Fibroblast of skin of right quadriceps (primary cell): ENCODE measurements around the gene IQCE.

Source experiments
- DNase-seq: peaks from one replicate; pipeline ENCODE4 v3.0.0-alpha.2; 2013

IQCE gene

DNA sequence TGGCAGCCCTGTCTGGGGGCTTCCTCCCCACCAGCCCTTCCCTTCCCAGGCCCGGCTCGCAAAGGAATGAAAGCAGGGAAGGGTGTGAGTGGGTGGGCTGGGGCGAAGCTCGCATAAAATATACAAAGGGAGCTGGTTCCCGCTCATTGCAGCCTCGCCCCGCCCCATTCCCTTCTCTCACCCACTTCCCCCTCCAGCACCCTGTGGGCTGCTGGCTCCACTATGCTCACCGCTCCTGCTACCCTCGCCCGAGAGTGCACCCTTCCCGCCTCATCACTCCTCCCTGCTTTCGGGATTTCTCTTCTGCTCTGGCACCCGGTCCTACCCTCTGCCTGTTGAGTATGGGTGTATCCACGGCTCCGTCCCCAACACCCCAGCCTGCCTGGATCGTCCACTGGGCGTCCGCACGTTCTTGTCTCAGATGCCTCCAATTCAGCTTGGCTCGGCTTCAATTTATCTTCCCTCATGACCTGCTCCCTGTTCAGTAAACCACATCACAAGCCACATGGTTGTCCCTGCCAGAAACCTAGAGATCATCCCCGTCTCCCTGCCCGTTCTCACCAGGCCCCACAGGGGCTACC is 58.6 kb downstream of the IQCE start:
- no peak for DNase-seq

DNA sequence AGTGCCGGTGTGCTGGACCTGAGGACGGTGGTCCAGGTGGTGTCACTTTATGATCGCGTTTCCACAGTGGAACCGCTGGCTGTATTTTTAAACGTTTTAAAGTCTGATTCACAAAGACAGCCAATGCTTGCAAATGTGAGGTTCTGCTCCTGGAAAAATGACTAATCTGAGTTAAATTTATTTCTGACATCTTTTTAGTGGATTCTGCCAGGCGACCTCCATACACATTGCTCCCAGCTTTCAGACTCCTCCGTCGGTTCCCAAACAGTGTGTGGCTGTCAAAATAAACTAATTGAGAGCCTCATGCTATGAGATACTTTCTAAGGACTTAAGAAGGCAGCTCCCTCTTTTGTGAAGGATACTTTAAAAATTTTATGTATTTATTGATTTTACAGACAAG is 60.3 kb downstream of the IQCE start:
- DNase-seq: peak; percentile 68

DNA sequence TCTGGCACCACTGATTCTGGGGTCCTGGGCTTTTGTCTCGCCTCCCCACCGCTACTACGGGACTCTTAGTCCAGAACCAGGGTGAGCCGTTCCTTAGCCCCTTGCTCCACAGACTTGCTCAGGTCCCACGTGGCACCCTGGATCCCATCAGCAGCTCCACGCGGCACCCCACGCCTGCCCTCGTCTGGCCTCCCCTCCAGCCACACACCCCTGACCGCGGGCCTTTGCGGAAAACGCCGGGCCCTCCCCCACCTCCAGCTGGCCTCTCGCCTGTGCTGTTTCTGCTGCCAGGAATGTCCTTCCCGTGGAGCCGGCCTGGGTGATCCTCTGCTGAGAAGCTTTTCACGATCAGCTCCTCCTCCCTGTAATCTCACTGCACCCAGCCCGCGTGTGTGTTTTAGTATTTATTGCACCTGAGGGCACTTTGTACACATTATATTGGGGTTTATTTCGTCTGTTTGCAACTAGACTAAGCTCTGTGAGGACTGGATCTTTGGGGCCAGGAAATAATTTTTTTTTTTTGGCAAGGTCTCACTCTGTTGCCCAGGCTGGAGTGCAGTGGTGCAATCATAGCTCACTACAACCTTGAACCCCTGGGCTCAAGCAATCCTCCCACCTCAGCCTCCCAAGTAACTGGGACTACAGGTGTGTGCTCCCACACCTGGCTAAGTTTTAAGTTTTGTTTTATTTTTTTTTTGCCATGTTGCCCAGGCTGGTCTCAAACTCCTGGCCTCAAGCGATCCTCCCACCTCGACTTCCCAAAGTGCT is 62.5 kb downstream of the IQCE start:
- peak; percentile 55 for DNase-seq

DNA sequence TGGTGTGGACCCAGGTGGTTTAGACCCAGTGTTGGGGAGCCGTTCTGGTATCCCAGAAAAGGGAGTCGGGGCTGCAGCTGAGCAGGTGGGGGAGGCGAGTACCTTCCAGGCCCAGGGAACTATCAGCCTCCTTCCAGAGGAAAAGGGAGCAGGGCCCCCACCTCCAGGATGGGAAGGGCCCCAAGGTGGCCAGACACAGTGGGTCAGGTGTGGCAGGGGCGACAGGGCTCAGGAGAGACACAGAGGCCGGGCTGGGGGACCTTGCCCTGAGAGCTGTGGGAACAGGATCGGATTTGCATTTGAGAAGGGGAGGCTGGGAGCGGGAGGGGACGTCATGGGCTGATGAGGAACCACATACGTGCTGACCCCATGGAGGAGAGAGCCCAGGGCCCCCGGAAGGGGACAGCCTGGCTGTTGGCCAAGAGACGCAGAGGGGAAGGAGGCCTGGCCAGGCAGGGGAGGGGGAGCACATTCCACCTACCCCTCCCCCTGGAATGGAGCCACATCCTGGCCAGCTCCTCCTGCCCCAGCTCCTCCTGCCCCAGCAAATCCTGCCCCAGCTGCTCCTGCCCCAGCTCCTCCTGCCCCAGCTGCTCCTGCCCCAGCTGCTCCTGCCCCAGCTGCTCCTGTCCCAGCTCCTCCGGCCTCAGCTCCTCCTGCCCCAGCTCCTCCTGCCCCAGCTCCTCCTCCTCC is 63.3 kb downstream of the IQCE start:
- DNase-seq: peak; percentile 42

DNA sequence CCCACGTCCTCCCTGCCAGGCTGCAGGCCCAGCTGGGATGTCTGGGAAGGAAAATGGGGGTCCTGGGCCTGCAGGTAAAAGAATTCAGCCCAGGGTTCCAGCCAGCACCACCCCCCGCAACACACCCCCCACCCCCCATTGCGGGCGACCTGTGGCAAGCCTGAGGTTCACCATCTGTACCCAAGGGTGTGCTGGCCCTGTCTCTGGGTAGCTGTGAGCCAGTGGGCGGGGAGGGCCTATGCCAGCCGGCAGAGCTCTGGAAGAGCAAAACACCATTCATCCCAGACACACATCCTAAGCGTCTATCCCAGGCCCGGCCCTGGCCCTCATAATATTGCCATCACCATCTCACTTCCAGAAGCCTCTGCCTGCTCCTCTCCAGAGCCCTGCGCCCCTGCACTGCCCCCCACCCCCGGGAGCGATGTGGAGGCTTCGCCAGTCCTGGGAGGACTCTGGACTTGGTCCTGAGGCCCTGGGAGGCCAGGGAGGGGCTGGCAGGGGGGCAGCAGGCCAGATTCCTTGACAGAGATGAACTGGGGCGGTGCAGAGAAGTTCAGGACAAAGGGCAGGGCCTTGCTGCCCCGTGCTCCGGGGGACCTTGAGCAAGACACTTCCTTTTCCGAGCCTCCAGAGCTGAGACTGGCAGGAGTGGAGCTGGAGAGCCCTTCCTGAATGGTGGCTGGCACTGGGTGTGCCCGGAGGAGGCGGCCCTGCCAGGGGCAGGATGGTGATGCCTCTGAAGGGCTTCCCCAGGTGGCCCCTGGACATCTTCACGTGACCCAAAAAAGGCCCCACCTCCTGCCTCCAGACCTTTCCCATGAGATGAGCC is 64.3 kb downstream of the IQCE start:
- DNase-seq: no peak

DNA sequence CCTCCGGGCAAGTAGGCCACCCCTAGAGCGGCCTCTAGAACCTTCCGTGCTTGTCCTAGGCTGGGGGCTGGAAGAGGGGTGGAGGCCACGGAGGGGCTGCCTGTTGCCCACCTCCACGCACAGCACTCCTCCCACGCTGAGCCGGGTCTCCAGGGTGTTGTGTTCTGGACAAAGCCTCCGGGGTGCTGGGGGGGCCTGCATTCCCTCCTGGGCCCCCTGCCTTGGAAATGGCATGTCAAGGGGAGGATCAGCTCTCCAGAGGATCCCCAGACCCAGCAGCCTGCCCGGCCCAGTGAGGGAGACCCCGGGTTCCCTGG is 64.9 kb downstream of the IQCE start:
- DNase-seq: no peak

DNA sequence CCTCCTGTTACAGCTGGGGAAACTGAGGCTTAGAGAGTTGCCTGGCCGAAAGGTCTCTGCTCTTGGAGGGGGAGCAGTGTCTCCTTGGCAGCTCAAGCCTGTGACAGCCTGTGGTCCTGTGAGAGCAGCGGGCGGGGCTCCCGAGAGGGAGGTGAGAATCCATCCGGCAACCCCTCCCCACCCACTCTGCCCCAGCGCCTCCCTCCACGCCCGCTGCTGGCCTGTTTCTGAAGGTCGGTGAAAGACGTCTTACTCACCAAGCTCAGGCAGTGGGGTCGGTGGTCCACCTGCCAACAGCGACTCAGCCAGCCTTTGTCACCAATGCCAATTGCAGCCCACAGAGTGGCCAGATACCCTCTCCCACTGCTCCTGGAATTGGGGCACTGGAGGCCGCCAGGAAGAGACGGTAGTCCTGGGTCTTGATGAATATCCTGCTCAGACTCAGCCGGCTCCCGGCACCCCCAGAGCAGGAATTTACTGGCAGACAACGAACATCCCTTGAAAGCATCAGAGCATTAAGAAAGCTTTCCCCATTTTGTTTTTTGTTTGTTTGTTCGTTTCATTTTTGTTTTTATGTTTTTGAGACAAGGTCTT is 65.6 kb downstream of the IQCE start:
- no peak for DNase-seq

DNA sequence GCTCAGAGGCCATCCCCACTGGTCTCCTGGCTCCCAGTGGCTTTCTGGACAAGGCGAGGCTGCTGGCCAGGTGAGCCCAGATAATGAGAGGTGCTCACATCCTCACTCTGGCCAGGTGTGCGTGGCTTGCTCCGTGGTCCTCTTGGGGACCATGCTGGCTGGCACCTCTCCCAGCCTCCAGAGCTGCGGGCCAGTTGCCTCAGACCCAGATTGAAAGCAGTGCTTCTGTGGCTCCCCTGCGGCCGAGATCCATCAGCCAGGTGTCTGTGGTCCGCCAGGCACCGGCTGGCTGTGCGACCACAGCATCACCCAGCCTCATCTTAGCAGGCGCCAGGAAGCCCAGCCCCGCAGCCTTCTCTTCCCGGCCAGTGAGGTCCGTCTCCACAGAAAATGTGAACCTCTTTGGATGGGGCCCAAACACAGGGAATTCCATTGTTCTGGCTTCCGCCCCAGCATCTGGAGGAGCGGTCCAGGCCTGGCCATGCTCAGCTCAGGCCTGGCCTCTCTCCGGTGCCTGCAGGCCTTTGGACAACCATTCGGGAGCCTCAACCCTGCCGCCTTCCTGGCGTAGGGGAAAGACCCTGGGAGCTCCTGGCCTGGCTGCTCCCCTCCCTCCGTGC is 67.8 kb downstream of the IQCE start:
- DNase-seq: peak; percentile 64

DNA sequence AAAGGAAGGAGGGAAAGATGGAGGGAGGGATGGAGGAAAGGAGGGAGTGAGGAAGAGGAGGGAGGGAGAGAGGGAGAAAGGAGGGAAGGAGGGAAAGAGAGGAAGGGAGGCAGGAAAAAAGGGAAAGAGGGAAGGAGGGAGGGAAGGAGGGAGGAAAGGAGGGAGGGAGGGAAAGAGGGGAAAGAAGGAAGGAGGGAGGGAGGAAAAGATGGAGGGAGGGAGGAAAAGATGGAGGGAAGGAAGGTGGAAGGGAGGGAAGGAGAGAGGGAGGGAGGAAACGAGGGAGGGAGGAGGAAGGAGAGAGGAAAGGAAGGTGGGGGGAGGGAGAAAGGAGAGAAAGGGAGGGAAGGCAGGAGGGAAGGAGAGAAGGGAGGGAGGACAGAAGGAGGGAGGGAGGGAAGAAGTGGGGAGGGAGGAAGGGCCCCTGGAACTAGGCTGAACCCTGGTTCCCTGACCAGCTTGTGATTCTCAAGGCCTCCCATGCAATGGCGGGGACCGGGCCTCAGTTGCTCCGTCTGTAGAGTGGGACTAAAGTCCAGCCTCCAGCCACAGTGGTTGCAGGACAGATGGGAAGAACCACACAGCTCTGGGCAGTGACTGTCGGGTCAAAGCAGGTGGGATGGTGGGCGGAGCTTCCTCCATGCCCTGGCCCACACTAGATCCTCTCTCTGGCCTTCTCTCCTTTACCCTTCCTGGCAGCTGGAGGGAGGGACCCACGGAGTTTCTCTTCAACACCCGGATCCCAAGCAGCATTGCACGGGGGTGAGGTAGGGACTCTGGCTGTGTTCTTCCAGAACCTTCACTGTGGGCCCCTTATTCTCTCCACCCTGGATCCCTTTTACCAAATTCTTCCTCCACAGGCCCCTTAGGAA is 68.7 kb downstream of the IQCE start:
- DNase-seq: no peak

DNA sequence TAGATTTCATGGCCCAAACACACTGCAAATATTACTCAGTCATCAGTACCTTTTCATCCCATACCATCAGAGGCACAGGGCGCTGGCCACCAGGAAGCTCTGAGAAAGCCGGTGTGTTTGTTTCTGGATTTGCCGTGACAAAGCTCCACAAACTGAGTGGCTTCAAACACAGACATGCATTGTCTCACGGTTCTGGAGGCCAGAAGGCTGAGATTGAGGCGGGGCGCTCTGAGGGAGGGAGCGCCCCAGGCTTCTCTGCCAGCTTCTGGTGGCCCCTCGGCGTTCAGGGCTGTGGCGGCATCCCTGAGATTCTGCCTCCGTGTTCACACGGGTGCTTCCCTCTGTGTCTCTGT is 69.3 kb downstream of the IQCE start:
- no peak for DNase-seq

DNA sequence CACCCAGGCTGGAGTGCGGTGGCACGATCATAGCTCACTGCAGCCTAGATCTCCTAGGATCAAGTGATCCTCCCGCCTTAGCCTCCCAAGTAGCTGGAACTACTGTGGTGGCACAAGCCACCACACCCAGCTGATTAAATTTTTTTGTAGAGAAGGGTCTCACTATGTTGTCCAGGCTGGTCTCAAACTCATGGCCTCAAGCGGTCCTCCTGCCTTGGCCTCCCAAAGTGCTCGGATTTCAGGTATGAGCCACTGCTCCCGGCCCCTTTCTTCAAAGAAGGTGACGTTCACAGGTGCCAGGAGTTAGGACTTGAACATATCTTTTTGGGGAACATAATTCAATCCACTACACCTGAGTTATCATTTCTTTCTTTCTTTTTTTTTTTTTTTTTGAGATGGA is 70.1 kb downstream of the IQCE start:
- no peak for DNase-seq

DNA sequence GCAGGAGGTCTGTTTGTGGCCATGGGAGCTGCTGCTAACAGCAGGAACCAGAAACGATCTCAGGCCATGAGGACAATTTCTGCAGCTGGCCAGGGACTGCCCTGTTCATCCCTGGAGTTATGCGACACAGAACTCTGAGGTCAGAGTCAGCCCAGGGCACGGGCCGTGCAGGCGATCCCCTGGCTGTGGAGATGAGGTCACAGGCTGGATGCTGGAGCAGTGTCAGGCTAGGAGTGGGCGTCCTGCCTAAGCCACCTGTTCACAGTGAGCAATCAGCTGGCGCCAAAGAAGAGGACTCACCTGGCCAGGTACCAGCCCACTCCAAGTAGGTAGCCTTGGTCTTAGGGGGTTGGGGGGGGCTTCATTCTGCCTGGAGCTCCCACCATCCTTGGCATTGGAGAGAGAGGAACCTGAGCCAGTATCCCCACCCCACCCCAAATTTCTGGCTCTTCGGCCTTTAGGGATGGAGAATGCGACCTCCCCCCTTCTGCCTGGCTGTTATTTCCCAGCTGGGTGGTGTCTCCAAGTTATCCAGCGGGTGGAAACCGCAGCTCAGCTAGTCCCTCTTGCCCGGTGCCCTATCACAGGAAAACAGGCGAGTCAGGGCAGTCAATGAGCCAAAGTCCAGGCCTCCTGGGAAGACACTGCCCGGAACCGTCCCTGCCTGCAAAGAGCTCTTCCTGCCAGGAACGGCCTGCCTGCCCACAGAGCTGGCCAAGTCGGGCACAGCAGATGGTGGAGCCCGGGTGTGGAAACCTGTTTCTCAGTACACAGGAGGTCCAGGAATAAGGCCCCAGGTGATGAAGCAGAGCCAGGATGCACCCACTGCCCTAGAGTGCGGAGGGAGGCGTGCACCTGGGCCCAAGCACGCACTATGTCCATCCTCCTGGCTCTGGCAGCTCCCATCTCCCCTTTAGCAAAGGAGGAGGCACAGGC is 71.2 kb downstream of the IQCE start:
- no peak for DNase-seq

DNA sequence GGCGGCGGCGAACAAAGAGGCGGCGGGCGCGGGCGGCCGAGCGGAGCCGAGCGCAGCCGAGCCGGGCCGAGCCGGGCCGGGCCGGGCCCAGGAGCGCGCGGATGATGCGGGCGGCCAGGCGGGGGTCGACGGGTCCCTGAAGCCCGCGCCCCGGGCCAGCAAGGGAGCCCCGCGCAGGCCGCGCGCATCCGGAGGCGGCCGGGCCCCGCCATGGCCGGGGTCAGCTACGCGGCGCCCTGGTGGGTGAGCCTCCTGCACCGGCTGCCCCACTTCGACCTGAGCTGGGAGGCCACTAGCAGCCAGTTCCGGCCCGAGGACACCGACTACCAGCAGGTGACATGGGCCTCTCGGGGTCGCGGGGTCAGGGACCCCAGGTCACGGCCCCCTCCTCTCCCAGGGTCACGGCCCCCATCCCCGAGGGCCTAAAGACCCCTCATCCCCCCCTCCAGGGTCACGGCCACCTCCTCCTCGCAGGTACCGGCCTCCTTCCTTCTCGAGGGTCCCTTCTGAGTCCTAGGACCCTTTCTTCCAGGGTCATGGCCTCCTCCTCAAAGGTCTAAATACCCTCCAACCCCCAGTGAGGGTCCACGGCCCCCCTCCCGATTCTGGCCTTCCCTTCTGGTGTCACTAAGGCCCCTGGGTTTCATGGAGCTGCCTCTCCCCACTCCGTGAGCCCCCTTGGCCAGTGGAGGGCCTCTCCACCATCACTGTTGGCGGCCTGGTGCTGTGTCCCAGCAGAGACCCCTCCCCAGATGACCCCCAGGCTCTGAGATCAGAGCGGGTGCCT is 73.4 kb downstream of the IQCE start, which contains the start of gene TTYH3:
TTYH3 (plus strand) TSS at position 41 of the 787 bp plus-strand sequence; CDS start at position 211, 170 bp downstream.
- no peak for DNase-seq

DNA sequence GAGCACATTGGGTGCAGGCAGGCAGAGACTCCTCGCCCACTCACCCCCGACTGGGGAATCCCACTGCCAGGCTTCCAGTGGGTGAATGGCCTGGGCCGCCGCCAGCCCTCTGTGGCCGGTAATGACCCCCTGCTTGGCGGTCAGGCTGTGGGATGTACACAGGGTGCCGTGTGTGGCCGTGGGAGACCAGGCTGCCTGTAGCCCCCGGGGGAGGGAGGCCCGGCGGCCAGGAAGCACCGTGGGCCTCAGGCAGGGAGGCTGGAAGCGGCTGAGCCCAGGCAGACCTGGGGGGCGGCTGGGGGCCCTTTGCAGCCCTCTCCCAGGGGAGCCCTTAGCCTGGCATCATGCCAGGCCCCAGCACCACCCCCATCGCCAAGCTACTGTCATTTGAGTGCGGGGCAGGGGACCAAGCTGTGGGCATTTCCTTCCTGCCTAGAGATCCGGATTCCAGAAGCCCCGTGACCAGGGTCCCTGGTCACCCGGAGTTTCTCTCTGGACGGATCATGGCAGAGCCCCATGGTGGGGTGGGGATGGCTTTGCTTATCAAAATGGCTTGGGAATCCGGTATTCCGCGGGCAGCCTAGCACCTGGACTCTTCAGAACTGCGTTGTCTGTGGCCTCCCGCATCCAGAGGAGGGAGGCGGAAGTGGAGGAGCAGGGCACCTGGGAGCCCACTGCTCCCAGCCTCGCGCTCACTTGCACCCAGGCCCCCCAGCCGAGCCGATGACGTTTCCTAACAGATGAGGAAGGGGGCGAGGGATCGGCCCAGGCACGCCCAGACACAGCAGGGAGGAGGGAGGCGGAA is 74.2 kb downstream of the IQCE start:
- peak; percentile 76 for DNase-seq

DNA sequence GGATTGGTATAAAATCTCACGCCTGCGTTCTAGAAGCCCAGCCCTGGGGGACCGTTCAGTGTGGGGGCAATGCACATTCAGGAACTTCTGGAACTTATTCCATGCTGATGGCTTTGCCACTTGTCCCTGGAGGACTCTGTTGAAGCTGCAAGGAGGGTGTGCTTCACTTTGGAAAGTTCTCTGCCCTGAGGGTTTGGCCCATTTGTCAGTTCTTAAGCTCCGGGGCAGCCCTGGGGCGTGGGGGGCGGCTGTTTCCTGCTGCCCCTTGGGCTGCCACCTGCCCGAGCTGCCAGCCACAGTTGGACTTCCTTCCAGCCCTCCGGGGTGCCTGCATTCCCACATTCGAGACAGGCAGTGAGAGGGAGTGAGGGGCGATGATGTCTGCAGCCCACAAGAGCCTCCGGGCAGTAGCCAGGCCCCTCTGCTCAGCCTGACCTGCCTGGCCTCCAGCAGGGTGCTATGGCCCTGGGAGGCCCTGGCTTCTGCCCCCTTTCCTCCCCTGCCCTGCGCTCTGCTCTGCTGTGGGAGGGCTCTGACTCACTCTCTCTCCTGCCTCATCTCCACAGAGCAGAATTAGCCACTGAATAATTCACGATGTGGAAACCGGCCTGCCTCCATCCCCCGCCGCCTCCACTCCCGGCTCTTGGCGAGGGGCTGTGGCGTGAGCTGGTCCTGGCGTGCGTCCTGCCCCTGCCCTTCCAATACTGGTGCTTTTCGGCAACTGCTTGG is 74.9 kb downstream of the IQCE start:
- peak; percentile 84 for DNase-seq

DNA sequence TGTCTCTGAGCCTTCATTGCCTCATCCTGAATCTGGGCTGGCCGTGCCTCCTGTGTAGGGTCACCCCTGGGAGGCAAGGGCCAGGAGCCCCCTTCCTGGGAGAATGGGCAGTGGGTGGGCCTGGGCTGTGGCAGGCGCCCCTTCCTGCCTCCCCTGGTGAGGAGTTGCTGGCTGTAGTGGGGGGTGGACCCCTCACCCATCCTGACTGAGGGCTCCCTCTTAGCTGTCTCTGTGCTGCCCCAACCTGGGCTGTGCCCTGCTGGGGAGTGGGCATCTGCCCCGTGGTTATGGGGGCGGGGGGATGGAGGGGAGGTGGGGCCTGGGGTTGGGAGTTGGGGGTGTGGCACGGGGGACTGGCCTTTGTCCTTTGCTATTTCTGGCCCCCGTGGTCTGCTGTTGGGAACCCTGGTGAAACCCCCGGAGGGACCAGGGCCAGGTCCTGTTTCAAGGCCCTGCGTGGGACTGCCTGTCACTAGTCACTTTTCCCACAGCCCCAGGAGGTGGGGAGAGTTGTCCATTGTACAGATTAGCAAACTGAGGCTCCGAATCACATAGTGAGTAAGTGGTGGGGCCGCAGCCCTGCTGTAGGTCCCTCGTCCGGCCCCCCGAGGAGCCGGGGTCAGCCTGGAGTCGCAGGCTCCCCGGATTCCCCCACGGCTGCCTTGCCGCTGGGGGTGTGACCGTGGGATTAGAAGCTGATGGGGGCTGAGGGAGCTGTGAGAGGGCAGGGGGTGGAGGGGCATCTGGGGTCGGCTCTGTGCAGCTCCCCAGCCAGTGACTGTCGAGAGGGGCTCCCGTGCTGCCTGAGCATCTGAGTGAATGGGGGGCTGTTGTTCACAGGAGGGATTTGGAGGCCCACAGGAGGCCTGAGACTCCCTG is 75.7 kb downstream of the IQCE start:
- no peak for DNase-seq

DNA sequence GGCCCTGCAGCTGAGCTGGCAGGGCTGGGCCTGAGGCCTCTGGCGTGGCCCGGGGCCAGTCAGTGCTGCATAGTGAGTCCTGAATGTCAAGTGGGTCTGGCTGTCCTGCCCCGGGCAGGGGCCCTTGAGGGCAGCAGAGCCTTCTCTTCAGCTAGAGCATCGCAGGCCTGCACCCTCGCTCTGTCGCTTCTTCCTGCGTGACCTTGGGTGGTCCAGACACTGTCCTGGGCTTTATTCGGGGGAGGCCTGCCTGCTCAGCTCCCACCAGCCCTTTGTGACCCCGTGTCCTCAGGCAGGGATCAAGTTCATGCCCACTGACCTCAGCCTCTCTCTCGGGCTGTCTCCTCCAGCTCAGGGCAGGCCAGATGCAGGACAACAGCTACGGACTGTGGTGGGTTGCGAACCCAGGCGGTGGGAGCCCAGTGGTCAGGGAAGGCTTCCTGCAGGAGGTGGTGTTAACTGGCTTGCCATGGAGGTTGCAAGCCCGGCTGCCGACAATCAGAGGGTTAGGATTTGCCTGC is 76.4 kb downstream of the IQCE start:
- no peak for DNase-seq
